Osteocyte (in vitro differentiated cells): ENCODE measurements around the gene CNTN5. TPM values are rescaled to one million over a fixed set of nuclear protein-coding genes. Genes with fewer than 3 reads are reported as not detected.

ENCODE experiments used
- DNase-seq: peaks from one replicate; pipeline ENCODE4 v3.0.0; 2021; ENCODE audit warnings: mixed read lengths; ENCODE audit not compliant: unreplicated experiment; ENCODE audit errors: extremely low spot score
- H3K27ac Mint-ChIP-seq: one replicate; pipeline ENCODE4 v1.8.0; 2021; ENCODE audit warnings: mild to moderate bottlenecking, mixed read lengths; ENCODE audit not compliant: unreplicated experiment
- H3K27me3 Mint-ChIP-seq: one replicate; pipeline ENCODE4 v1.8.0; 2021; ENCODE audit warnings: mixed read lengths; ENCODE audit not compliant: unreplicated experiment
- H3K36me3 Mint-ChIP-seq: one replicate; pipeline ENCODE4 v1.8.0; 2021; ENCODE audit warnings: mixed read lengths; ENCODE audit not compliant: unreplicated experiment
- H3K4me1 Mint-ChIP-seq: one replicate; pipeline ENCODE4 v1.8.0; 2021; ENCODE audit warnings: mixed read lengths; ENCODE audit not compliant: unreplicated experiment
- H3K4me3 Mint-ChIP-seq: one replicate; pipeline ENCODE4 v1.8.0; 2021; ENCODE audit warnings: mild to moderate bottlenecking, moderate library complexity, mixed read lengths; ENCODE audit not compliant: unreplicated experiment
- H3K9me3 Mint-ChIP-seq: one replicate; pipeline ENCODE4 v1.8.0; 2021; ENCODE audit warnings: mixed read lengths; ENCODE audit not compliant: unreplicated experiment
- CTCF ChIP-seq: fragments of 200-600 bp; sonication (generic); IDR thresholded peaks from 2 replicates; pipeline ENCODE4 v1.5.0; 2021; ENCODE audit warnings: antibody characterized with exemption, mild to moderate bottlenecking, moderate library complexity
- total RNA-seq: library from RNA; stranded (reverse); gene quantifications from 2 replicates; pipeline ENCODE4 v1.2.1, GENCODE V29; 2021

CNTN5 gene
- total RNA-seq, 1 donor from 2014 or later: 0.30 TPM

- no peak for TF ChIP-seq CTCF
- peaks cover 12% of the 10 kb centered on the region for H3K9me3 Mint-ChIP-seq
- H3K27me3 Mint-ChIP-seq: no peaks in the 10 kb centered on the region
- H3K4me3 Mint-ChIP-seq: no peak overlapping the region
- no peaks in the 10 kb centered on the region for H3K36me3 Mint-ChIP-seq
- DNase-seq: no peak
- H3K27ac Mint-ChIP-seq: no peak overlapping the region
- no peaks in the 10 kb centered on the region for H3K4me1 Mint-ChIP-seq
Measured at GRCh38 chr11:99960536-99960935, 939.8 kb downstream of the CNTN5 start.

GRCh38 chr11:99968336-99968735, 947.6 kb downstream of the CNTN5 start:
- no peaks in the 10 kb centered on the region for H3K4me1 Mint-ChIP-seq
- no peak overlapping the region for H3K4me3 Mint-ChIP-seq
- no peak for DNase-seq
- no peaks in the 10 kb centered on the region for H3K9me3 Mint-ChIP-seq
- H3K27ac Mint-ChIP-seq: no peak overlapping the region
- no peaks in the 10 kb centered on the region for H3K36me3 Mint-ChIP-seq
- no peaks in the 10 kb centered on the region for H3K27me3 Mint-ChIP-seq
- no peak for TF ChIP-seq CTCF

- peaks cover 3% of the 10 kb centered on the region for H3K9me3 Mint-ChIP-seq
- TF ChIP-seq CTCF: no peak
- no peak overlapping the region for H3K27ac Mint-ChIP-seq
- H3K4me1 Mint-ChIP-seq: no peaks in the 10 kb centered on the region
- no peaks in the 10 kb centered on the region for H3K36me3 Mint-ChIP-seq
- no peak for DNase-seq
- H3K4me3 Mint-ChIP-seq: no peak overlapping the region
- H3K27me3 Mint-ChIP-seq: no peaks in the 10 kb centered on the region
Measured at GRCh38 chr11:99973993-99974392, 953.2 kb downstream of the CNTN5 start.

- peaks cover 4% of the 10 kb centered on the region for H3K9me3 Mint-ChIP-seq
- no peaks in the 10 kb centered on the region for H3K36me3 Mint-ChIP-seq
- H3K4me3 Mint-ChIP-seq: no peak overlapping the region
- no peaks in the 10 kb centered on the region for H3K27me3 Mint-ChIP-seq
- DNase-seq: no peak
- H3K27ac Mint-ChIP-seq: no peak overlapping the region
- no peaks in the 10 kb centered on the region for H3K4me1 Mint-ChIP-seq
- TF ChIP-seq CTCF: no peak
Measured at GRCh38 chr11:99979042-99979441, 958.3 kb downstream of the CNTN5 start.

- Mint-ChIP-seq H3K9me3 (peaks cover 2% of the 10 kb centered on the region), H3K4me3 (no peak overlapping the region), H3K27me3 (no peaks in the 10 kb centered on the region), H3K4me1 (no peaks in the 10 kb centered on the region), H3K36me3 (no peaks in the 10 kb centered on the region), H3K27ac (no peak overlapping the region)
- no peak for DNase-seq
- no peak for TF ChIP-seq CTCF
Measured at GRCh38 chr11:99987821-99988470, 967.2 kb downstream of the CNTN5 start.
